MM.1S (cell line): ENCODE results near the gene CFAP251.

Experiments used
- DNase-seq: peaks from one replicate; pipeline ENCODE4 v3.0.0-alpha.2; 2015
- H2AFZ ChIP-seq: fragments of 300-600 bp; sonication (generic); 2 replicates; pipeline ENCODE4 v1.6.0; 2016; ENCODE audit warnings: antibody characterized with exemption, low read length
- H3F3A ChIP-seq: fragments of 300-600 bp; sonication (generic); 2 replicates; pipeline ENCODE4 v1.6.1; 2016; ENCODE audit warnings: mild to moderate bottlenecking, antibody characterized with exemption, low read length, moderate library complexity, mixed read lengths; ENCODE audit not compliant: insufficient read depth
- H3K27ac ChIP-seq: fragments of 300-600 bp; sonication (generic); 2 replicates; pipeline ENCODE4 v1.5.1; 2016; ENCODE audit warnings: mild to moderate bottlenecking, low read length
- H3K27me3 ChIP-seq: fragments of 300-600 bp; sonication (generic); replicated peaks from 2 replicates; pipeline ENCODE4 v1.6.0; 2016; ENCODE audit warnings: low read length; ENCODE audit not compliant: insufficient read depth
- H3K36me3 ChIP-seq: fragments of 300-600 bp; sonication (generic); replicated peaks from 2 replicates; pipeline ENCODE4 v1.6.1; 2016; ENCODE audit warnings: mild to moderate bottlenecking, low read length, mixed read lengths; ENCODE audit not compliant: insufficient read depth
- H3K4me1 ChIP-seq: fragments of 300-600 bp; sonication (generic); 2 replicates; pipeline ENCODE4 v1.6.1; 2016; ENCODE audit warnings: low read length, mixed read lengths
- H3K4me2 ChIP-seq: fragments of 300-600 bp; sonication (generic); 2 replicates; pipeline ENCODE4 v1.6.0; 2016; ENCODE audit warnings: low read depth, low read length
- H3K4me3 ChIP-seq: fragments of 300-600 bp; sonication (generic); 2 replicates; pipeline ENCODE4 v1.5.1; 2016; ENCODE audit warnings: low read length, mixed read lengths
- H3K79me2 ChIP-seq: fragments of 300-600 bp; sonication (generic); 2 replicates; pipeline ENCODE4 v1.6.1; 2016; ENCODE audit warnings: mixed run types, low read length, mixed read lengths
- H3K9ac ChIP-seq: fragments of 300-600 bp; sonication (generic); 2 replicates; pipeline ENCODE4 v1.6.1; 2016; ENCODE audit warnings: low read length, mixed read lengths
- H3K9me2 ChIP-seq: fragments of 300-600 bp; sonication (generic); replicated peaks from 2 replicates; pipeline ENCODE4 v1.6.1; 2016; ENCODE audit warnings: mild to moderate bottlenecking, low read length, mixed read lengths; ENCODE audit not compliant: insufficient read depth
- H3K9me3 ChIP-seq: fragments of 300-600 bp; sonication (generic); replicated peaks from 2 replicates; pipeline ENCODE4 v1.6.1; 2016; ENCODE audit warnings: mild to moderate bottlenecking, low read length, mixed read lengths; ENCODE audit not compliant: insufficient read depth
- H4K20me1 ChIP-seq: fragments of 300-600 bp; sonication (generic); 2 replicates; pipeline ENCODE4 v1.6.1; 2016; ENCODE audit warnings: mild to moderate bottlenecking, low read length, moderate library complexity, mixed read lengths; ENCODE audit not compliant: insufficient read depth
- EZH2 ChIP-seq: fragments of 300-600 bp; sonication (generic); optimal IDR thresholded peaks from 2 replicates; pipeline ENCODE3; 2017; ENCODE audit warnings: low read depth, mild to moderate bottlenecking, antibody characterized with exemption, low read length, mixed read lengths
- EZH2phosphoT487 ChIP-seq: fragments of 300-600 bp; sonication (generic); IDR thresholded peaks from 2 replicates; pipeline ENCODE4 v1.6.1; 2018; ENCODE audit warnings: antibody characterized with exemption, low read length
- TF ChIP-seq, protein P1 (sequence below): fragments of 300-600 bp; sonication (generic); IDR thresholded peaks from 2 replicates; pipeline ENCODE4 v1.5.1; 2016; ENCODE audit warnings: antibody characterized with exemption, low read length, mixed read lengths

Gene CFAP251

DNA sequence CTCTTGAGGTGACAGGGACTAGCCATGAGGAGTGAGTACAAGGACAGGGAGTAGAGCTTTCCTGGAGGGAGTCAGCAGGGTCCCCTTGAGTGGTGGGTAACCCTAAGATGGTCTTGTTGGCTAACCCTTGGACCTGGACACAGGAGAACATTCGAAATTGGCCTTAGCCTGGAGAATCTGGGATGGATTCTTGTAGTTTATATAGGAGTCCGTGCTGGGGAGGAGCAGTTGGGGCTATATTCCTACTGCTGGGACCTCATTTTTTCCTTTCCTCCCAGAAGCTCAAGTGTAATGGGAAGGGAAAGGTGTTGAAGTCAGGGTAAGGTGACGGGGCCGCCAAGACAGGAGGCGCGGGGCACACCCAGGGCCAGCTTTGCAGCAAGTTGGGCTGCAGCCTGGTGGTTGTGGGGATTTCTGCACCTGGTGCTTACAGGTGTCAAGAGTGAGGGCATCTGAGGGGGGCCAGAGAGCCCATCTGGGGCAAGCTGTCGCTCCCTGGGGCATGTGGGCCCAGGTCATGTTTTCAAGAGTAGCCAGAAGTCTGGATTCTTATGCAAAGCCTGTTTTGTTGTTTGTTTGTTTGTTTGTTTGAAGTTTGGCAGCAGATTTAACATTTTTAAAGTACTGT is 108.4 kb downstream of the CFAP251 start:
- no peaks in the 10 kb centered on the region for H3K9me3 ChIP-seq
- no peak overlapping the region for H3K27ac ChIP-seq
- H3K36me3 ChIP-seq = no peaks in the 10 kb centered on the region
- H3K27me3 ChIP-seq = no peaks in the 10 kb centered on the region; the same call in 1 of the 2 replicates
- no peaks in the 10 kb centered on the region for H3F3A ChIP-seq
- DNase-seq = no peak
- TF ChIP-seq, protein P1, sequence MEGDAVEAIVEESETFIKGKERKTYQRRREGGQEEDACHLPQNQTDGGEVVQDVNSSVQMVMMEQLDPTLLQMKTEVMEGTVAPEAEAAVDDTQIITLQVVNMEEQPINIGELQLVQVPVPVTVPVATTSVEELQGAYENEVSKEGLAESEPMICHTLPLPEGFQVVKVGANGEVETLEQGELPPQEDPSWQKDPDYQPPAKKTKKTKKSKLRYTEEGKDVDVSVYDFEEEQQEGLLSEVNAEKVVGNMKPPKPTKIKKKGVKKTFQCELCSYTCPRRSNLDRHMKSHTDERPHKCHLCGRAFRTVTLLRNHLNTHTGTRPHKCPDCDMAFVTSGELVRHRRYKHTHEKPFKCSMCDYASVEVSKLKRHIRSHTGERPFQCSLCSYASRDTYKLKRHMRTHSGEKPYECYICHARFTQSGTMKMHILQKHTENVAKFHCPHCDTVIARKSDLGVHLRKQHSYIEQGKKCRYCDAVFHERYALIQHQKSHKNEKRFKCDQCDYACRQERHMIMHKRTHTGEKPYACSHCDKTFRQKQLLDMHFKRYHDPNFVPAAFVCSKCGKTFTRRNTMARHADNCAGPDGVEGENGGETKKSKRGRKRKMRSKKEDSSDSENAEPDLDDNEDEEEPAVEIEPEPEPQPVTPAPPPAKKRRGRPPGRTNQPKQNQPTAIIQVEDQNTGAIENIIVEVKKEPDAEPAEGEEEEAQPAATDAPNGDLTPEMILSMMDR = no peak
- TF ChIP-seq EZH2 (no peak), EZH2phosphoT487 (no peak)
- no peaks in the 10 kb centered on the region for H3K79me2 ChIP-seq
- no peak overlapping the region for H3K4me3 ChIP-seq
- no peaks in the 10 kb centered on the region for H3K4me1 ChIP-seq
- H2AFZ ChIP-seq = no peak overlapping the region
- H3K9ac ChIP-seq = no peak overlapping the region
- no peaks in the 10 kb centered on the region for H4K20me1 ChIP-seq
- no peak overlapping the region for H3K4me2 ChIP-seq
- no peaks in the 10 kb centered on the region for H3K9me2 ChIP-seq

DNA sequence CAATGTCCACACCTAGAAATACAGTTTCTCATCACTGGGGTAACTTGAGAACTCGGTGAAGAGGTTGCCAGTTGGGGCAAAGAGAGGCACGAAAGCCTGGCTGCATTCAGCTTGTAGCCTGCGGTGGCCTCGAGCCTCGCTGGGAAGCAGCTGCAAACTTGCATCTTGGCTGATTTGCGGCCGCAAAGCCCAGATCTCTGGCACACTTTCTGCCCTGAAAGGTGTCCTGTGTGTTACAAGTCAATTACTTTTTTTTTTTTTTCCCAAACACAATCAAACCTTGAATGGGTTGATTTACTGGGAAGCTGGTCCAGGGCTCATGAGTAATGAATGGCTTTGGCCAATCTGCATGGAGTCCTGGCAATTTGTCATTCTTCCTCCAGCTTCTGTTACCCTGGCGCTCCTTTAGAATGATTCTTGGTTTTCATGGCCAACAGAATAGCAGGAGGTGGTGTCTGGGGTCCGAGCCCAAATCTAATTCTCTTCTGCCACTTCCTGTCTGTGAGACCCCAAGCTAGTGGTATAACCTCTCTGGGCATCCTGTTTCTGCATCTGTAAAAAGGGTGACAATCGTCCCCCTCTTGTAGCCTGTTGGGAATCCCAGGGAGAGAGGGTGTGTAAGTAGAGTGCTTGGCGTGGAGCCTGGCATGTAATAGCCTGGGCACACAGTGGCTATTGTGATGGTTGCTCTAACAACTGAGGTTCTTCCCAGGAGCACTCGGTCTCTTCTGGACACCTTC is 109.9 kb downstream of the CFAP251 start:
- Histone ChIP-seq H3K4me1 (no peaks in the 10 kb centered on the region), H3K4me3 (no peak overlapping the region), H3K9me3 (no peaks in the 10 kb centered on the region), H3K9ac (no peak overlapping the region), H3K9me2 (no peaks in the 10 kb centered on the region), H3F3A (no peaks in the 10 kb centered on the region), H4K20me1 (no peaks in the 10 kb centered on the region), H3K36me3 (no peaks in the 10 kb centered on the region), H3K79me2 (no peaks in the 10 kb centered on the region), H3K27ac (no peak overlapping the region), H3K27me3 (no peaks in the 10 kb centered on the region; the same call in 1 of the 2 replicates), H3K4me2 (no peak overlapping the region), H2AFZ (no peak overlapping the region)
- no peak for DNase-seq
- TF ChIP-seq EZH2phosphoT487 (no peak), EZH2 (no peak)
- TF ChIP-seq, protein P1 = no peak

DNA sequence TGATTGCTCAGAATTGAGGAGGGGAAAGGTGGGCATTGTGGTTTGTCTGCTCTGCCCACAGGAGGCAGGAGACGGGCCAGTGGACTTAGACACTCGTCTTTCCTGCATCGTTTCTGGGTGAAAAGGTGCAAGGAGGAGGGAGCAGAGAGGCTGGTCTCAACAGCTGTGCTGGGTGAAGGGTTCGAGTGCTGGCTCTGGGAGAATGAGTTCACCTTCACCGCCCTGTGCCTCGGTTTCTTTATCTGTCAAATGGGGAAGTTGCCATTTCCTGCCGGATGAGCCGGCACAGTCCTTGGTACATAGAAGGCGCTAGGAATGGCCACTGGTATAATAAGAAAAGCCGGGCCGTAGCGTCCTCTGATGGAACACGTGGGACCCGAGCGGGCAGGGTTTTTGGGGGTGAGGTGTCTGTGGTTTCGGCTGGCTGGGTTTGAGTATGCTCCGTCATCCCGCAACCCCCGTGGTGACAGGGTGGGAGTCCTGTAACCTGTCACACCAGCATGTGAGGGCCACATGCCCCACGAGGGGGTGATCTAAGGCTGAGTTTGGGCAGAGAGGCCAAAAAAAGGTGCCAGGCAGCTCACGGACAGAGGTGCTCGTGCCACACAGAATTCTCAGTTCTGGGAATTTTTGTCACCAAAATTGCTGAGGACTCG is 110.6 kb downstream of the CFAP251 start:
- TF ChIP-seq EZH2phosphoT487 = no peak
- TF ChIP-seq, protein P1 = no peak
- TF ChIP-seq EZH2 = no peak
- DNase-seq = no peak
- no peak overlapping the region for H3K4me3 ChIP-seq
- no peaks in the 10 kb centered on the region for H3K27me3 ChIP-seq
- no peaks in the 10 kb centered on the region for H3K36me3 ChIP-seq
- H3F3A ChIP-seq = no peaks in the 10 kb centered on the region
- no peak overlapping the region for H3K9ac ChIP-seq
- H3K4me2 ChIP-seq = no peak overlapping the region
- no peaks in the 10 kb centered on the region for H3K9me2 ChIP-seq
- no peaks in the 10 kb centered on the region for H3K4me1 ChIP-seq
- H3K9me3 ChIP-seq = no peaks in the 10 kb centered on the region
- no peaks in the 10 kb centered on the region for H3K79me2 ChIP-seq
- H4K20me1 ChIP-seq = no peaks in the 10 kb centered on the region
- H3K27ac ChIP-seq = no peak overlapping the region
- no peak overlapping the region for H2AFZ ChIP-seq
